GM21367 (cell line): ENCODE measurements around the gene TLR2.

ENCODE experiments used
- ATAC-seq: cut with Tn5 transposase; IDR thresholded peaks from one replicate; pipeline ENCODE4 v1.9.1; 2021; ENCODE audit not compliant: unreplicated experiment

The TLR2 gene, protein sequence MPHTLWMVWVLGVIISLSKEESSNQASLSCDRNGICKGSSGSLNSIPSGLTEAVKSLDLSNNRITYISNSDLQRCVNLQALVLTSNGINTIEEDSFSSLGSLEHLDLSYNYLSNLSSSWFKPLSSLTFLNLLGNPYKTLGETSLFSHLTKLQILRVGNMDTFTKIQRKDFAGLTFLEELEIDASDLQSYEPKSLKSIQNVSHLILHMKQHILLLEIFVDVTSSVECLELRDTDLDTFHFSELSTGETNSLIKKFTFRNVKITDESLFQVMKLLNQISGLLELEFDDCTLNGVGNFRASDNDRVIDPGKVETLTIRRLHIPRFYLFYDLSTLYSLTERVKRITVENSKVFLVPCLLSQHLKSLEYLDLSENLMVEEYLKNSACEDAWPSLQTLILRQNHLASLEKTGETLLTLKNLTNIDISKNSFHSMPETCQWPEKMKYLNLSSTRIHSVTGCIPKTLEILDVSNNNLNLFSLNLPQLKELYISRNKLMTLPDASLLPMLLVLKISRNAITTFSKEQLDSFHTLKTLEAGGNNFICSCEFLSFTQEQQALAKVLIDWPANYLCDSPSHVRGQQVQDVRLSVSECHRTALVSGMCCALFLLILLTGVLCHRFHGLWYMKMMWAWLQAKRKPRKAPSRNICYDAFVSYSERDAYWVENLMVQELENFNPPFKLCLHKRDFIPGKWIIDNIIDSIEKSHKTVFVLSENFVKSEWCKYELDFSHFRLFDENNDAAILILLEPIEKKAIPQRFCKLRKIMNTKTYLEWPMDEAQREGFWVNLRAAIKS

DNA sequence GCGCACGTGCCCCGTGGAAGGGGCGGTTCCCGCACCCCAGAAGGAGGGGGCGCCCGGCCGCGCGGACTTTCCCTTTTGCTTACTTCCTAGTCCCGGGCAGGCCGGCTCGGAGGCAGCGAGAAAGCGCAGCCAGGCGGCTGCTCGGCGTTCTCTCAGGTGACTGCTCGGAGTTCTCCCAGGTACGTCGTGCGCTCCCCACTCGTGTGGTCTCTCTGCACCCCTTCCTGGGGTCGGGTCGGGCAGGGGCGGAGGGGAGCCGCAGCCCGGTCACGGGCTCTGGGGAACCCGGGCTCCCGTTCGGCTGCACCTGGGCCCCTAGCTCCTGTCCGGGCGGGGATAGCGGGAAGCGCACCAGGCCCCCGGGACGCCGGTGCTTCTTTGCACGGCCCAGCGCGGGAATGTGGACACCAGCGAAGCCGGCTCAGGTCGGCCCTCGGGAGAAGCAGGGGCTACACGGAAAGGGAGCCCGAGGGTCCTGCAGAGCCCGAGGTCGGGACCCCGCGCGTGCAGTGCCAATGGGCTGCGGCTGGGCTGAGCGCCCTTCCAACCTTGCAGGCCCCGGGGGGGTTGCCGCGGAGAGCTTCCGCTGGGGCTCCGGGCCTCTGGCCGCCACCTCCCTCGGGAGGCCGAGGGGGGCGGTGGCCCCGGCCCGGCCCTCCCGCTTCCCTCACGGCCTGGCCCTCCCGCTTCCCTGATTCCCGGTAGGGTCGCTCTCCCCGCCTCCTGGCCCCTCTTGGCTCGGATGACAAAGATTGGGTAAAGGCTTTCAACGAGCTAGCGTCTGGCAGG, at the start of gene TLR2:
TSS of gene TLR2 (plus strand) at position 99 of the 789 bp plus-strand sequence. CDS start 18,628 bp downstream, outside the sequence.
- peak; percentile 85 for ATAC-seq

DNA sequence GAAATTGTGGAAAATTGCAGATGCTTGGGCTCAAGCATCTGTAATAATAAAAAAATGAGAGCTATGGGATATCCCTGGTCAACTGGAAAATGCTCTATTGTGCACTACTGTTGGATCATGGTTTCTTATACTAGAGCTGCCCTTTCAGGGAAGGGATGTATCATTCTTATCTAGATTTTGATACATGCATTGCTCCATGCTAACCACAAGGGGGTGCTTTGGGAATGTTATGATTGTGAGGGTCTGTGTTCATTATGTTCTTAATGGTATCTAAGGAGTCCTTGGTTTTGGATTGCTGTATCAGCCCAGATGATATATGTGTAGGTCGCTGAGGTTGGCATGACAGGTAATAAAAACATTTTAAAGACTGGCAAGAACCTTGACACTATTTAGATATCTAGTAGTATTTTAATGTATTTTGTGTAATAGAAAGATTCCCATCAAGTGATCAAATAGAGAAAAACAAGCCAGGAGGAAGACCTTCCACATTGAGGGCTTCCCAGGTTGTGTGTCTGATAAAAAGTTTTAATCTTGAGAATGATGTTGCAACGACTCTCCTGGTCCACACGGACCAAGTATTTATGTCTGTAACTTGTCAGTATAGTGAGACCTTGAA, 49.2 kb upstream of the TLR2 start:
- ATAC-seq: no peak

DNA sequence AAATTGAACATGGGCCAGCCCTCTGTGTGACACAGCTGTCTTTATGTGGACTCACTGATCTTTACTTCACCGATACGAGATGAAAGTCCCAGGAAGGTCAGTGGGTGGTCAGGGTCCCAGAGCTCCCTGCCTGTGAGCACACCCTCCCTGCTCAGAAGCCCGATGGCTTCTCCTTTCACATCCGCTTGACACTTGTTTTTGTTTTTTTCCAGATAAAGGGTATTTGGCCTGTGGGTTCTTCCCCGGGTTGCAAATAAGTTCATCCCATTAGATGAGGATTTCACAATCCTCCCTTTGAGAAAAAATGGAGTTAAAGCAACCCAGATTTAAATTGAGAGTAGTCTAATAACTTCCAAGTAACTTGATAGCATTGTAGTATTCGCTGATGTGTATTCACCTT, 48.2 kb upstream of the TLR2 start:
- no peak for ATAC-seq

DNA sequence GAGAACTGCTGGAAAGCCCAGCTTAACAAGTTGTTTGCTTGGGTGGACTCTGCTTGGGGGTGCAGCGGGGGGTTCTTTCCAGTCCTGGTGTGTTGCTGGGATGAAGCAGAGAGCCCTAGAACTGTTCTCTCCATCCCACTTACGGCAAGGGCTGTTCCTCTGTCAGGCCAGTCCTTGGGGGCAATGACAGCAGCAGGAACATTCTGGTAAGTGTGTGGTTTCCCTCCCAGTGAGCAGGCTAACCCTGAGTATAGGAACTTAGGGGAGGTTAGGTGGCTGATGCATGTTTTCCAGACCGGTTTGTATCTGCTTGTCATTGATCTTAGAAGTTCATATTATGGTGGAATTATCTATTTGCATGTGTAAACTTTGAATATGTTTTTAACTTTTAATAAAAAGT, 46.9 kb upstream of the TLR2 start:
- ATAC-seq: no peak

DNA sequence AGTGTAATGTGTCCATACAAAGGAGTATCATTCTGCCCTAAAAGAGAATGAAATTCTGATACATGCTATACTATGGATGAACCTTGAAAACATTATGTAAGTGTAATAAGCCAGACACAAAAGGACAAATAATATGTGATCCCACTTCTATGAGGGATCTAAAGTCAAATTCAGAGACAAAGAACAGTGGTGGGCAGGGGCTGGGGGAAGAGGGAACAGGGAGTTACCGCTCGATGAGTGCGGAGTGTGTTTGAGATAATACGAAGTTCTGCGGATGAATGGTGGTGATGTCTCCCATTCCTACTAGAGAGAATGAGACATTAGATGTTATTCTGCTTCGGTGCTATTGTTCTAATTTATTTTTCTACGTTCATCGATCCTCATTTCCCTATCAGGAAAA, 46.1 kb upstream of the TLR2 start:
- ATAC-seq: no peak

DNA sequence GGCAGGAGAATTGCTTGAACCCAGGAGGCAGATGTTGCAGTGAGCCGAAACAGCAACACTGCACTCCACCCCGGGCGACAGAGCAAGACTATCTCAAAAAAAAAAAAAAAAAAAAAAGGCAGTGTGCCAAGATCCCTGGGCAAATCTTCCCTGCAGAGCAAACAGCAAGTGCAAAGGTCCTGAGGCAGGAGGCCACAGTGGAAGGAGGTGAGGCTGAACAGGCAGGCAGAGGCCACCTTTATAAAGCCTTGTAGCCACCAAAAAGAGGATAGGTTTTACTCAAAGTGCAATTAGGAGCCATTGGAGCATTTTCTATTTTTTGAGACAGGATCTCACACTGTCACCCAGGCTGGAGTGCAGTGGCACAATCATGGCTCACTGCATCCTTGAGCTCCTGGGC, 45.1 kb upstream of the TLR2 start:
- no peak for ATAC-seq

DNA sequence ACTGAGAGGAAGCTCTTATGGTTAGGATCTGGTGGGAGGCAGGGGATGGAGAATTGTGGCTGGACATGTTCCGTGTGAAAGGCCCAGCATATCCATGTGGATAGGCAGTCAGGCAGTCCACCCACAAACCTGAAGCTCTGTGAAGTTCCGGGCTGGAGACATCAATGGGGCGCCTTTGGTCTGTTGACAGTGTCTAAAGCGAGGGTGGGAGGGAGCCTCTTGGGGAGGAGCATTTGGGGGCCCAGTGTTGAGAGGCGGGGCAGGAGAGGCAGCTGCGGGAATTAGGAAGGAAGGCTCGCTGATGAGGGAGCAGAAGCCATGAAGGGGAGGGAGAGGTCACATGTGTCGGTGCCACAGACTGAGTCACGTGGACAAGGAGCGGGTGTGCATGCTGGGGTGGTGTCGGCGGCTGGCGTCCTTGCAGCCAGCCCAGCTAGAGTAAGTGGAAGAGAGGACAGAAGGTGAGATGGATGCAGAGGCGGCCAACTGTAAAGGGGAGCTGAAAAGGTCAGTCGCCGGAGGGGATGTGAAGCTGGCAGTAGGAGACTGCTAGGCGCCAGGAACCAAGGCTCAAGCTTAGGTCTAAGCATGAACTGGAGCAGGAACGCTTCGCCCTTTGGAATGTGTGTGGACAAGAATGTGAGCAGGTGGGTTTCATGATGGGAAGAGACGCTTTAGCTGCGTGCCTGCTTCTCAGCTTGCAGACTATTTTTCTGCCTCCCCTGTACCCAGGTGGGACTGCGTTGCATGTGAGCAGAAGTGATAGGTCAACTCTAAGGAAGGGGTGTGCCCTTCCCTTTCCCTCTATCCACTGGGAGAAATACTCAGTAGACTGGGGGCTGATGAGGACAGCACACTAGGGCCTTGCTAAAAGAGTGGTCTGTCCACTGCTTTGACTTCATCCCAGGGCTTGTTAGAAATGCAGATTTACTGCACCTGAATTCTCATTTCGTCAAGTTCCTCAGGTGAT, 44.0 kb upstream of the TLR2 start:
- ATAC-seq: no peak

DNA sequence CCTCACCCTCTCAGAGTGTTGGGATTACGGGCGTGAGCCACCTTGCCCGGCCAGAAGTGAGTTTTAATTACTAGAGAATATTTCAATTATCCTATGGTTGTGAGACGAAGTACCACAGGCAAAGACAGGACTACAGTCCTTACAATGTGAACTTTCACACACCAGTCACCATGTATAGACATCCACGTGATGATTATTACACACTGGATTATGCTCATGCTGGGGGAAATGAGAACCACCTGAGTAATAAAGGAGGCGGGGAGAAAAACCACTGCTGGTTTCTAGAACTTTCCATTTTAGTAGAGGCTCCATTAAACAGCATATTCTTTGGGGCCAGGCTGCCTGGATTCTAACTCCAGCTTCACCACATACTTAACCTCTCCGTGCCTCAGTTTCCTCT, 42.5 kb upstream of the TLR2 start:
- no peak for ATAC-seq

DNA sequence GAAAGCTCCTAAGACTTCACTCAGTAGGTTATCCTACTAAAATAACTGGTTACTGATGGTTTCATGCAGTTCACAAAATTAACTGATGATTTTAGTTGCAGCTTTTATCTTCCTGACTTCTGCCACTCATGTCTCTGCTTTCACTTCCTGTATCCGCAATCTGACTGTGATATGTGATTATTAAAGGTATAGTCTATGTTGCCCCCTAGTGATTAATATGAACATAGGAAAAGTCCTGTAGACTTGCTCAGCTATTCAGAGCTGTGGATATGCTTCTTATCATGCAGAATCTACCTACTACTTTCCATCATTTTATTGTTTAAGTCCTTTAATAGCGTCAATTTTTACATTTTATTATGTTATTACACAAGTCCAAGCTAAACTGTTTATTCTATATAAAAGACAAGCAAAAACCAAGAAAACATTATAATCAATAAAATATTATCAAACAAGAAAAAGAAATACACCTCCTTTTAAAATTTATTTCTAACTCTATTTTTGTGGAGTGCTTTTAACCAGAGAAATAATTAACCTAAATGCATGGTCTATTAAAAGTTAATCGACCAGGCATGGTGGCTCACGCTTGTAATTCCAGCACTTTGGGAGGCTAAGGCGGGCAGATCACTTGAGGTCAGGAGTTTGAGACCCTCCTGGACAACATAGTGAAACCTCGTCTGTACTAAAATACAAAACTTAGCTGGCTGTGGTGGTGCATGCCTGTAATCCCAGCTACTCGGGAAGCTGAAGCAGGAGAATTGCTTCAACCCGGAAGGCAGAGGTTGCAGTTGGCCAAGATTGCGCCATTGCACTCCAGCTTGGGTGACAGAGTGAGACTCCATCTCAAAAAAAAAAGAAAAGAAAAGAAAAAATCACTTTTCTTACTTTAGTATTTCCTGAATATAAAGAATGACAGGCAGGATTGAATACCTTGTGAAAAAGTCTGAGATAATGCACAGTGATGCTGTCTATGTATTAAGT, 40.4 kb upstream of the TLR2 start:
- ATAC-seq: peak; percentile 95

DNA sequence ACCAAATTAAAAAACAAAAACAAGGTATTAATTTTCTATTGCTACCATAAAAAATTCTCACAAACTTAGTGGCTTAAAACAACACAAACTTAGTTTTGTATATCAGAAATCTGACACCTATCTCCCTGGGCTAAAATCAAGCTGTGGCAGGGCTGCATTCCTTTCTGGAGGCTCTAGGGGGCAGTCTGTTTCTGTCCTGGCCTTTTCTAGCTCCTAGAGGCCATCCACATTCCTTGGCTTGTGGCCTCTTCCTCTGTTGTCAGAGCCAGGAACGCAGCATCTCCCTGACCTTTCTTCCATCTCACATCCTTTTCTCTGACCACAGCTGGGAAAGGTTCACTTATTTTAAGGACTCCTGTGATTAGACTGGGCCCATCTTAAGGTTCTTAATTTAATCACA, 38.9 kb upstream of the TLR2 start:
- no peak for ATAC-seq

DNA sequence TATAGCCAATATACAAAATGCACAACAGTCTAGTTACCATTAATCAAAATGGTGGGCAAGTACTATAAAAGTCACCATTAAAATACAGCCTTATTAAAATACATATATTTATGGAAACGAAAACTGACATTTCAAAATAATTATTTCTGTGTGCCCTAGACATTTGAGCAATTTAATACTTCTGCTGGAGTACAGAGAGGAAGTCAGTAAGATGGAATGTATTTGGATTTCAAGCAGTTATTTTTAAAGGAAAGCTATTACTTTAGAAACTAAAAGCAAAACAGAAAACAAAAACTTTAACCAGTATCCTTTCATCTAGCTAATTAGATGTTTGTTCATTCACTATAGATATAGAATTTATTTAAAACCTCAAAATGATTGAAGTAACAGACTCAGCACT, 37.8 kb upstream of the TLR2 start:
- no peak for ATAC-seq

DNA sequence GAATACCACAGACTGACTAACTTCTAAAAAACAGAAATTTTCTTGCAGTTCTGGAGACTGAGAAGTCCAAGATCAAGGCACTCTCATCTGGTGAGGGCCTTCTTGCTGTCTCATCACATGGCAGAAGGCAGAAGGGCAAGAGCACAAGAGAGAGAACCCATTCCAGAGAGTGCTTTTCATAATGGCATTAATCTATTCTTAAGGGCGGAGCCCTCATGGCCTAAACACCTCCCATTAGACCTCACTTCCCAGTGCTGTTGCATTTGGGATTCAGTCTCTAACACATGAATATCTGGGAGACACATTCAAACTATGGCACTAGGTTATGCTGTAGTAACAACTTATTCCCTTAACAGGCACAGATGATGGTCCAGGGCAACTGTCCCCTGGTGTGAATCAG, 37.1 kb upstream of the TLR2 start:
- ATAC-seq: no peak

DNA sequence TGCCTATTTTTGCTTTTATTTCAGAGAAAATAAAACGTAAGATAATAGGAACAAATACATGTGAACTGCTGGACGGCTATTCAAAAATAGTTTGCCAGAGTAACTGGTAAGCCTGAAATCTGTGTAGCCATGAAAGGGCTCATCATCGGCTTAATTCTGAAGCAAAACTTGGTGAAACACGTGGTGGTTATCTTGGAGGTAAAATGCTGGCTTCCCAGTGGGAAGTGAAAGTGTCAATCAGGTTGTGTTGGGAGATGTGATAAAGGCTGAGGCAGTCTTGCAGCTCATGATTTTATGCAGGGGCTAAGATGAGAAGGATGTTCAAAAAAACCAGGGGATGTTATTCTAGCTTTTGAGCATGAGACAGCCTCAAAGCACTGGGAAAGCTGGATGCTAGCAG, 36.1 kb upstream of the TLR2 start:
- no peak for ATAC-seq

DNA sequence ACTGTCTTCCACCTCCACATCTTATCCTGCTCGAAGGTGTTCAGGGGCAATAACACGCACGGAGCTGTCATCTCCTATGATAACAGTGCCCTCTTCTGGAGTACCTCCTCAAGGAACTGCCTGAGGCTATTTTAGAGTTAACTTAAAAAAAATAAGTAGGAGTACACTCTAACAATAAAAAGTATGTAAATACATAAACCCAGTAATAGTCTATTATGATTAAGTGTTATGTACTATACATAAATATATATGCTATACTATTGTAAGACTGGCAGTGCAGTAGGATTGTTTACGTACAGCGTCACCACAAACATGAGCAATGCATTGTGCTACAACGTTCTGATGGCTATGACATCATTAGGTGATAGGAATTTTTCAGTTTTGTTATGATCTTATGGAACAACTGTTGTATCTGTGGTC, 34.5 kb upstream of the TLR2 start:
- no peak for ATAC-seq

DNA sequence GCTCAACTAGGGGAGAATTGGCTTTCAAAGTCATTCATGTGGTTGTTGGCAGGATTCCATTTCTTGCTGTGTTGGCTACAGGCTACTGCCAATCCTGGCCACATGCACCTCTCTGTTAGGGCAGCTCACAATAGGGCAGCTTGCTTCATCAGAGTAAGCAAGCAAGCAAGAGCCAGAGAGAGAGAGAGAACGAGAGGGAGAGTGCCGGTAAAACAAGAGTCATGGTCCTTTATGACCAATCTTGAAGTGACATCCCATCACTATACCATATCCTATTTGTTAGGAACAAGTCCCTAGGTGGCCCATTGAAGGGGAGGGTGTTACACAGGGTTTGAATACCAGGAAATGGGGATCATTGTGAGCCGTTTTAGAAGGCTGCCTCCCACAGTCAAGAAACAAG, 33.0 kb upstream of the TLR2 start:
- no peak for ATAC-seq

DNA sequence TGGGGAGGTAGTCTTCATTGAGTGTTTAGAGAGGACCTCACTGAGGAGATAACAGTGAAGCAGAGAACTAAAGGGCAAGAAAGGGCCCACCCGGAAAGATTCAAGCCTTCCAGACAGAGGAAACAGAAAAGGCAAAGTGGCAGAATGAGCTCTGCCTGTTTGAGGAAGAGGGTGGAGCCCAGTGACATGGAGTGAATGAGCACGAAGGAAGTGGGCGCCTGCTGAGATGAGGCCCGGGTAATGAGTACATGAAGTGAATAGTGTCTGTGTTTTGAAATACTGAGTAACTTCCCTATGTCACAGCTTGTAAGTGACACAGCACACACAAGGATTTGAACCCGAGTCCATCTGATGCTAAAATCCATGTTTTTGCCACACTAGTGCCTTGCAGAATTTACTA, 32.5 kb upstream of the TLR2 start:
- ATAC-seq: no peak

DNA sequence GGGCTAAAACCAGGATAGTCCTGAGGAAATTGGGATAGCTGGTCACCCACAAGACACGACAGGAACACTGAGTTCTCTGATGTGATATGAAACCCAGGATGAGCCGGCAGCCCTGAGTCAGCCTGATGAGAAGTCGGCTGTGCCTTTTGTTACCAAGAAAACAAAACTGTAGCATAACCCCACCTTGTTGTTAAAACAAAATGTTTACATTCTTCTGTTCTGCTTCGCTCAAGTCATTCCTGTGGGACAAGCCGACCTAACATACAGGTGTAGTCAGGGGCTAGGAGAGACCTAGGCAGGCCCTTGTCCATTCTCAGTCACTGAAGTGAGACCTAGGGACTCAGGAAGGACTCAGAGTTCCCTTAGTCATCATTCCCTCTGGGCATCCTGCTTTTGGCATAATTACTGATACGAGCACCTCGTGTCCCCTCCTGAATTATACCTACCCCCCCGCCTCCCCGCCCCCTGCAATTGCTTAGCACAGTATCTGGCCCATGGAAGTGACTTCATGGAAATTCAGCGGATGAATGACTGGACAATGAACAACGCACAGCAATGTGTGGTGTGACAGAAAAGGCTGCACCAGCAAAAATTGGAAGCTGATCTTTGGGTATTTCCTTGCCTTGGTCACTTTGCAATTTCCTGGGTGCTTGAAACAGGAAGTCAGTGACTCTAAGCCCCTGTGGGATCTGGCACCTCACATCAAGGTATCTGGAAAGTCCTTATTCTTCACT, 31.9 kb upstream of the TLR2 start:
- ATAC-seq: no peak

DNA sequence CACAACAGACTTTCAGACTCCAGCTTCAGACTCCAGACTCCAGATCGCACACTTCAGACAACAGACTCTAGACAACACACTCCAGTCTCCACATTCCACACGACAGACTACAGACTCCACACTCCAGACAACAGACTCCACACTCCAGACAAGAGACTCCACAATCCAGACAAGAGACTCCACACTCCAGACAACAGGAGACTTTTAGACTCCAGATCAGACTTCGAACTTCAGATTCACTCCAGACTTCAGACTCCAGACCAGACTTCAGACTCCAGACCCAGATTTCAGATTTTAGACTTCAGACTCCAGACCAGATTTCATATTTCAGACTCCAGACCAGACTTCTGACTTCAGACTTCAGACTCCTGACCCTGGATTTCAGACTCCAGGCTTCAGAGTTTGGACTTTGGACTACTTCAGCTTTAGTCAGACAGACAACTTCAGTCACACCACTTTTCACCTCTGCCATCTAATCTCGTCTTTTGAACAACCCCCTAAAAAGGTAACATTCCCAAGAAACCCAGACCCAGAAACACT, 29.0 kb upstream of the TLR2 start:
- no peak for ATAC-seq
